NCI-H446 treated with DMSO at 0.1 percent for 48 hours (cell line): ENCODE data around the gene AGPS.
"Not testable (repeated sequence)": the region's sequence is repeated elsewhere in the genome, so short reads cannot be mapped to it uniquely, and the experiment has no call there.

Experiments
- DNase-seq: peaks from one replicate; lab custom pipeline; 2025; lab: John Stamatoyannopoulos, UW

The AGPS gene

DNA sequence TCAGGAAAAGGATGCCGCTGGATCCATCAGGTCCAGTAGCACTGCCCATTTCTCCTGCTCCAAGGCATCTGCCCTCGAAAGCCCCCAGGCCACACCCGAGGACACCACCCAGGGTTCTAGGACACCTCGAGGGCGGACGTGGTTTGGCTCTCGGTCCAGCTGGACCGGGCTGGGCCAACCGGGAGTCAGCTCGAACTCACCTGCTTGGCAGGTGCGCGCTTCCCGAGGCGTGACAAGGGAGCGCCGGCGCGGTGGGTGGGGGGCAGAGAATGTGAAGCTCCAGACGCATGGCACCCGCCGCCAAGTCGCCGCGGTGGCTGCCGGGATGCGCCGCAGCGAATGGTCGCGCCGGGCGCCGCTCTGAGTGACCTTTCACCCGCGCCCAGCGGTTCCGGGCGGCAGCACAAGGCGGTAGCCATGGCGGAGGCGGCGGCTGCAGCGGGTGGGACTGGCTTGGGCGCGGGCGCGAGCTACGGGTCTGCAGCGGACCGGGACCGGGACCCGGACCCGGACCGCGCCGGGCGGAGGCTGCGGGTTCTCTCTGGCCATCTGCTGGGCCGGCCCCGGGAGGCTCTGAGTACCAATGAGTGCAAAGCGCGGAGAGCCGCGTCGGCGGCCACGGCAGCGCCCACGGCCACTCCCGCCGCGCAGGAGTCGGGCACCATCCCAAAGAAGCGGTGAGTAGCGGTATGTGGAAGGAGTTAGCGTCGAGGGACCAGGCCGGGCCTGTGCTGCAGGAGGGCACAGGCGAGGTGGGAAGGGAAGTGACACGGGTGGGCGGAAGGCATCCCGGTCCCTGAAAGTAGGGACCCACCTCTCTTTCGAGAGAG is at the start of gene AGPS:
AGPS (plus strand) TSS at position 401 of the 830 bp plus-strand sequence; CDS start at position 418, 17 bp downstream.
- peak; percentile 36 for DNase-seq

DNA sequence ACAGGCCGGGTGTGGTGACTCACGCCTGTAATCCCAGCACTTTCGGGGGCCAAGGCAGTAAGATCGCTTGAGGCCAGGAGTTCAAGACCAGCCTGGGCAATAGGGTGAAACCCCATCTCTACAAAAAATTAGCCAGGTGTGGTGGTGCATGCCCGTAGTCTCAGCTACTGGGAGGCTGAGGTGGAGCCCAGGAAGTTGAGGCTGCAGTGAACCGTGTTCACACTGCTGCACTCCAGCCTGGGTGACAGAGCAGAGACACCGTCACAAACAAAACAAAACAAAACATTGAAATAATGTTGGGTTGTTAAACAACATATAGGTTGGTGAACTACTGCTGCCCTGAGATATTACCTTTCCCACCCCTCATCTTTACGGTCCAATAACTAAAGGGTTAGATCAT is 48.8 kb upstream of the AGPS start:
- no peak for DNase-seq

DNA sequence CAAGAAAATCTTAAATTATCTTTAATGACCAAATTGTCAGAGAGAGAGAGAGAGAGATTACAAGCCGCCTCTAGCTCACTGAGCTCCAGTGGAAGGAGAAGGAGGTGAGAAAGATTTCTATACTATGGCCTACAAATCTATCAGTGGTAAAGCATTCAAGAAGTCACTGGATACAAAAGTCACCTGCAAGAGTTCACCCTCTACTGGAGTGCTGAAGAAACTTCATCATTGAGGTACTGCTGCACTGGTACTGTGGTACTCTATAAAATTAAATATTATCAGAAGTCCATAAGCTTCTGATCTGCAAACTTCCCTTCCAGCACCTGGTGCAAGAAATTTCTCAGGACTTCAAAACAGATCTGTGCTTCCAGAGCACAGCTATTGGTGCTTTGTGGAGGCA is 48.3 kb upstream of the AGPS start:
- no peak for DNase-seq

DNA sequence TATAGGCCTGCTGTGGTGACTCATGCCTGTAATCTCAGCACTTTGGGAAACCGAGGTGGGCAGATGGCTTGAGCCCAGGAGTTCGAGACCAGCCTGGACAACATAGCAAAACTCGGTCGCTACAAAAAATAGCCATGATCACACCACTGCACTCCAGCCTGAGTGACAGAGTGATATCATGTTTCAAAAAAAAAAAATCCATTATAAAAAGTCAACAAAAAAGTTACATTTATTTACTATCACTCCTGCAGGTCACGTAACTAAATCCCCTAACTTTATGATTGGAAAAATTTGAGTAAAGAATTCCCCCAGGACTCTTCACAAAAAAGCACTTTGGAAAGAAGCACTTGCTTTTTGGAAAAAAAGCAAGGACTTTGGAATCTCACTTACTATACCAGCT is 46.4 kb upstream of the AGPS start:
- DNase-seq: no peak

DNA sequence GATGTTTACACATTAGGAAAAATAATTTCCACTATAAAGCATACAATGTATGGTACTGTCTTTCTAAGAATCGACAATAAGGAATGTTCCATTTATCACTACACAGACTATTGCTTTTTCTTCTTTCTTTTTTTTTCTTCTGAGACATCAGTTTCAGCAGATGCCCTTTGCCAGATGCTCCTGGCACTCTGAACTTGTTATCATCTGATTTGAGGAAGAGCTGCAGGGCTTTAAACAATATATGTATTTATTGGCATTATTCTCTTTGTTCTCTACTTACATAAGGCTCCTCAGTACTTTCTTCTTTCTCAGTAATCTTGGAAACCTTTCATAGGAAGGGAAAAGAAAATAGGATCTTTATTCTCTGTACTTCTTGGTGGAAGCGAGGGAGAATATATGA is 45.0 kb upstream of the AGPS start:
- no peak for DNase-seq

DNA sequence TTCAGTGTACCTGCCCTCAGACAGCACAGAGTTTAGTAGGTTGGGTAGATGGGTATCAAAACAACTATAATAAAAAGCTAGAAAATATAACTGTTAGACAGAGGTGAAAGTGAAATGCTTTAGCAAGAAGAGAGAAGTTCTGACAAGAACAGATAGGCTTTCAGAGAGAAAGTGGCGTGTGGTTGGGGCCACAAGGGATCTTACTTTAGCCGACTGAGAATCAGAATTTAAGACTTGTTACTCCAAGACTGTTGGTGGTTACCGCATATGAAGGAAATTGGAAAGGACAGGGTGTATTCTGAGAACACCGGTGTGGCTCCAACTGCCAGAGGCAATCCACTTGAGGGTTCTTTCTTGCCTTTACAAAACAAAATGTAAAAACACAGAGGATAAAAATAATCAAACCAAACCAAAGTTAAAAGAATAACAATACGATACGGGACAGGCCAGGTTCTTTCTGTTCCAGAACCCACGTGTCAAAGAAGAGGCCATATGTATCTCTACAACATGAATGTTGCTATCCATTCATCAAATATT is 44.4 kb upstream of the AGPS start:
- no peak for DNase-seq

DNA sequence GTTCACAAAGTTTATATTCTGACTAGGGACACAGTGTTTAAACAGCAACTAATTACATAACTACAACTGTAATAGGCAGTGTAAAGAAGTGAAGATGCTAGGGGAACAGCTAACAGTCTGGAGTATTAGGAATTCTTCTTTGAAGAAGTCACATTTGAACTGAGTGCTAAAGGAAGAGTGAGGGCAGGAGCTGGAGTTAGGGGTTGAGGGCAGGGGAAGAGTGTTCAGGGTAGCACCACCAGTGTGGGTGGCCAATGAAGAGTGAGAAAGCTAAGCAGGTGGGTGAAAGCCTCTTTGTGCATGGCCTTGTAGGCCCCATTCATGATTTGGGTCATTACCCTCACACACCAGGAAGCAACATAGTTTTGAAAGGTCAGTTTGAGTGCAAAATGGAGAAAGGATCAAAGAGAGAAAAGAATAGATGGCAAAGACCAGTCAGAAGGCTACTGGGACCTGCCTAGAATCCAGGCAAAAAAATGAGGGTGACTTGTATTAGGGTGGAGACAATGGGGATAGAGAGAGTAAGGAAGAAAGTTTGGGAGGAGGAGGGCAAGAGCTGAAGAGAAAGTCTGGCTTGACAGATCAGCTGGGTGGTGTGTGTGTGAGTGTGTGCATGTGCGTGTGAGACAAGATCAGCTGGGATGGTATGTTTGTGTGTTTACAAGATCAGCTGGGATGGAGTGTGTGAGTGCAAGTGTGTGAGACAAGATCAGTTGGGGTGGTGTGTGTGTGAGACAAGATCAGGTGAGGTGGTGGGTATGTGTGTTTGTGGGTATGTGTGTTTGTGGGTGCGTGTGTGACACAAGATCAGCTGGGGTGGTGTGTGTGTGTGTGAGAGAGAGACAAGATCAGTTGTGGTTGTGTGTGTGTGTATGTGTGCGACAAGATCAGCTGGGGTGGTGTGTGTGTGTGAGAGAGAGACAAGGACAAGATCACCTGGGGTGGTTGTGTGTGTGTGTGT is 43.6 kb upstream of the AGPS start:
- DNase-seq: no peak

DNA sequence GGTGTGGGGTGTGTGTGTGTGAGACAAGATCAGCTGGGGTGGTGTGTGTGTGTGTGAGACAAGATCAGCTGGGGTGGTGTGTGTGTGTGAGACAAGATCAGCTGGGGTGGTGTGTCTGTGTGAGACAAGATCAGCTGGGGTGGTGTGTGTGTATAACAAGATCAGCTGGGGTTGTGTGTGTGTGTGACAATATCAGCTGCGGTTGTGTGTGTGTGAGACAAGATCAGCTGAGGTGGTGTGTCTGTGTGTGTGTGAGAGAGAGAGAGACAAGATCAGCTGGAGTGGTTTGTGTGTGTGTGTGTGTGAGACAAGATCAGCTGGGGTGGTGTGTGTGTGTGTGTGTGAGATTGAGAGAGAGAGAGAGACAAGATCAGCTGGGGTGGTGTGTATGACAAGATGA is 41.9 kb upstream of the AGPS start:
- not testable (repeated sequence) for DNase-seq

DNA sequence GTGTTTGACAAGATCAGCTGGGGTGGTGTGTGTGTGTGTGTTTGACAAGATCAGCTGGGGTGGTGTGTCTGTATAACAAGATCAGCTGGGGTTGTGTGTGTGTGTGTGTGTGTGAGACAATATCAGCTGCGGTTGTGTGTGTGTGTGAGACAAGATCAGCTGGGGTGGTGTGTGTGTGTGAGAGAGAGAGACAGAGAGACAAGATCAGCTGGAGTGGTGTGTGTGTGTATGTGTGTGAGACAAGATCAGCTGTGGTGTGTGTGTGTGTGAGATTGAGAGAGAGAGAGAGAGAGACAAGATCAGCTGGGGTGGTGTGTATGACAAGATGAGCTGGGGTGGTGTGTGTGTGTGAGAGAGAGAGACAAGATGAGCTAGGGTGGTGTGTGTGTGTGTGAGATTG is 41.5 kb upstream of the AGPS start:
- DNase-seq: not testable (repeated sequence)

DNA sequence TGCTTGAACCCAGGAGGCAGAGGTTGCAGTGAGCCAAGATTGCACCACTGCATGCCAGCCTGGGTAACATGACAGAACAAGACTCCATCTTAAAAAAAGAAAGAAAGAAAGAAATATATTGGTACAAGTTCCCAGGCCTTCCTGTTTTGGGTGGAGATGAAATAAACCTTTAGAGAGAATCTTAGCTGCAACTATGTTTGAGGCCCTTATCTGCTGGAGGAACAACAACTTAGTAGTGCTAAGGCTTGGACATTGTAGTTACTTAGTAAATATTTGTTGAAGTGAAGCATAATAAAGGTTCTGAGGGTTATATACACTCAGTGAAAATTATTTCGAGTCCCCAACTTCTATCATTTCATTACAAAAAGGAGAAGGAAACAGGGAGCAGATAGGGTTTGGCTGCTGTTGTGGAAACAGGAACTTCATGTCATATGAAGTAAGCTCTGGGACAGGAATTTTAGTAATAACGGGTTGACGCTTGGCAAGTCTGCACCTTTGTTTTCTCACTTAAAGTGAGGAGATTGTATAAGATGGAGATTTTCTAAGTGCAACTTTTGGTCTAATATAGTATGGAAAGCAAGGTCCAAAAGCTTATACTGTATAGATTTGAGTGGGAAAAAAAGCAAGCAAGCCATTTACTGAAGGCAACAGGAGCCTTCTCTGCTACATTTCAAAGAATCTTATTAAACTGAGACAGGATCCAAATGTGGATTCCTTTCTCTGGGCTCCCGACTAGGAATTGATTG is 40.0 kb upstream of the AGPS start:
- no peak for DNase-seq

DNA sequence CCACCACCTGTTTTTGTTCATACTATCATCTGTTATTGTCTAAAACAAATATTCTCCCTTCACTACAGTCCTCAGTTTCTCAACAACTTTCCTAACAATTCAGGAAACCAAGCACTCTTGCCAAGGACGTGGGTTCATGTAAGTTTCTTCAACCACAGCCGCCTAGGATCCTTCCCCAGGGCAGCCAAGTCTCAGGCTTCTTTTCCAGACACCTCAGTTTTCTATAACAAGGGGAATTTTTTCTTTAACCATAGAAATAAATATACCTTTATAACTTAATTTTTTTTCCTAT is 39.4 kb upstream of the AGPS start:
- DNase-seq: no peak

DNA sequence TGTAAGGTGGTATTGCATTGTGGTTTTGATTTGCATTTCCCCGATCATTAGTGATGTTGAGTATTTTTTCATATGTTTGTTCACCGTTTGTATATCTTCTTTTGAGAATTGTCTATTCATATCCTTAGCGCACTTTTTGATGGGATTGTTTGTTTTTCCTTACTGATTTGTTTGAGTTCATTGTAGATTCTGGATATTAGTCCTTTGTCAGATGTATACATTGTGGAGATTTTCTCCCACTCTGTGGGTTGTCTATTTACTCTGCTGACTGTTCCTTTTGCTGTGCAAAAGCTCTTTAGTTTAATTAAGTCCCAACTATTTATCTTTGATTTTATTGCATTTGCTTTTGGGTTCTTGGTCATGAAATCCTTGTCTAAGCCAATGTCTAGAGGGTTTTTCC is 38.0 kb upstream of the AGPS start:
- not testable (repeated sequence) for DNase-seq

DNA sequence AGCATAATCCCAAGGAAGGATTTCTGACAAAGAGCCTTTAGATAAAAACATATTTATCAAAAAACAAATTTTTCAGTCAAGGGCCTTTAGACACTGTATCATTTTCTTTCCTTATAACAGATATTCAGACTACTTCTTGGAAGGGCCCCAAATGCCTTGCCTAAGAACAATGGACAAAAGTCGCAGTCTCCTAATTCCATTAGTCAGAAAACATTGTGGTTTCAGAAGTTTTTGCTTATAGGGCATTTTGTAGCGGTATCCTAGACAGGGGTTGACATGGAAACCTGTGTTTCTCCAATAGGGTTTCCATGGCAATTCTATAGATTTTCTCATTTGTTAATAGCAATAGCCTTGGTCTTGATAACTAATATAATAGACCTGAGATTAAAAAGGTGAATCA is 36.7 kb upstream of the AGPS start:
- DNase-seq: no peak

DNA sequence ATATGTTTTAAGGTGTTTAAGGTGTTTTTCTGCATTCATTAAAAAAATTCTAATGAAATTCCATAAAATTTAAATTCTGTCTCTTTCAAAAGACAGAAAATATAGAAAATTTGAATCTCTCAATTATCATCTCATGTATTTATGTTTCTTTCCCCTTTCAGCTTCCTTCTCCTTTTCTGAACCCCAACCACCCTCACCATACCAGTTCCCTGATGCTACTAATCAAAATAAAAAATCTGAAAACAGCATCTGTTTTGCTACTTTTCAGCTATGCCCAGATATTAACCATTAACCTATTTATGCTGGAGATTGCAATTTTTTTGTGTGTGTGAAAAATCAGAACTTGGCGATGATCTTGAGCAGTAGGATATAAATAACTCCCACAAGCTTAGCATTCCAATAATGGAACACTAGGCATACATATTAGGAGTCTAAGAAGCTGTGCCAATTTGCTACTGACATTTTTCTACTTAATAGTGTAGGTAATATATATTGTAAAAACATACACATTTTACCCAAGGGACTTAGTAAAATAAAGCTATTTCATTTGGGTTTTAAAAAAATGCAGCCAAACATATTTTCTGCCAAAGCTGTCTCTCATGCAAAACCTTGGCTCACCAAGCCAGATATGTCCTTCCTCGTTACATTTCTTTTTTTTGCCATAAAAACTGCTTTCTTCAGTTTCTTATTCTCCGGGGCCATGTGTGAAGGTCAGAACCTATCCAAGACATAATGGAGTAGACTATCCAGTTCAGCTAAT is 32.6 kb upstream of the AGPS start:
- no peak for DNase-seq

DNA sequence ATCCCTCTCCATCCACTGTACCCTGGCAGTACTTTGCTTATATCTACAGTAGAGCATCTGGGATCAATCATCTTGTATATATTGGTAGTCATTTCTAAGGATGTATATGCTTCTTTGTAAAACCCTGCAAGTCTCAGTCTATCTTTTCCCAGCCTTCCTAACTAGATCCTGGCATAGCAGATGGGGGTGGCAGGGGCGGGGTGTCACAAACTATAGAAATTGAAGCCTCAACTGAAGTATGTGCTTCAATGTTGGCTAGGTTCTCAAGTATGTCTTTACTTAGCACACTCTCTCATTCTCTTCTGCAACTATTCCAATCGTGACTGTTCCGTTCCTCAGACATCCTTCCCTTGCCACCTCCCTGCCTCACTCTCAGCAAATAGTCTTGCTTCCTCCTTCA is 30.1 kb upstream of the AGPS start:
- no peak for DNase-seq

DNA sequence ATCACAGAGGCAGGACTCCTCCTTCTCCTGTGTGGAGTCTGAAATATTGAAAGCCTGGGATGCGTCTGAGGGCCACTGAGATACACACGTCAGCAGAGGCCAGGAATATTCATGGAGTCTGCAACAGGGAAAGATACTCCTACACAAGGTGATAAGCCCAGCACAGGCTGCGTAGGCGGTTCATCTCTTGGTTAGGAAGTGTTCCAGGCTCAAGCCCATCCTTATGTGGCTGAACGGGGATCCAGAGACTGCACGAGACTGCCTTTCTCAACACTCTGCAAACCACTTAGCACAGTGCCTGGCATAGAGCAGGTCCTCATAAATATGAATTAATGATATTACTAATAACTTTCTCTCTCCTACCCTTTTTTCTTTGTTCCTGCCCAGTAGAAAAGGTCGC is 29.2 kb upstream of the AGPS start:
- DNase-seq: no peak

DNA sequence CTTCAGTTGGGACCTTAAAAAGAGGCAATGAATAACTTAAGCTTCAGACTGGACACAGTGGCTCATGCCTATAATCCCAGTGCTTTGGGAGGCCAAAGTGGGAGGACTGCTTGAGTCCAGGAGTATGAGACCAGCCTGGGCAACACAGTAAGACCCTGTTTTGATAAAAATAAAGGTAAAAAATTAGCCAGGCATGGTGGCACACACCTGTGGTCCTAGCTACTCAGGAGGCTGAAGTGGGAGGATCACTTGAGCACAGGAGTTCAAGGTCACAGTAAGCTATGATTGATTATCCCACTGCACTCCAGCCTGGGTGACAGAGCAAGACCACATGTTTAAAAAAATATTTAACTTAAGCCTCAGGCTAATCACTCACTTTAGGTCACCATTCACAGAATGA is 26.8 kb upstream of the AGPS start:
- DNase-seq: not testable (repeated sequence)

DNA sequence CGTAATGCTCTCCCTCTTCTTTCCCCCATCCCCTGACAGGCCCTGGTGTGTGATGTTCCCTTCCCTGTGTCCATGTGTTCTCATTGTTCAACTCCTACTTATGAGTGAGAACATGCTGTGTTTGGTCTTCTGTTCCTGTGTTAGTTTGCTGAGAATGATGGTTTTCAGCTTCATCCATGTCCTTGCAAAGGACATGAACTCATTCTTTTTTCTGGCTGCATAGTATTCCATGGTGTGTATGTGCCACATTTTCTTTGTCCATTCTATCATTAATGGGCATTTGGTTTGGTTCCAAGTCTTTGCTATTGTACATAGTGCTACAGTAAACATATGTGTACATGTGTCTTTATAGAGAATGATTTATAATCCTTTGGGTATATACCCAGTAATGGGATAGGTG is 24.6 kb upstream of the AGPS start:
- DNase-seq: not testable (repeated sequence)

DNA sequence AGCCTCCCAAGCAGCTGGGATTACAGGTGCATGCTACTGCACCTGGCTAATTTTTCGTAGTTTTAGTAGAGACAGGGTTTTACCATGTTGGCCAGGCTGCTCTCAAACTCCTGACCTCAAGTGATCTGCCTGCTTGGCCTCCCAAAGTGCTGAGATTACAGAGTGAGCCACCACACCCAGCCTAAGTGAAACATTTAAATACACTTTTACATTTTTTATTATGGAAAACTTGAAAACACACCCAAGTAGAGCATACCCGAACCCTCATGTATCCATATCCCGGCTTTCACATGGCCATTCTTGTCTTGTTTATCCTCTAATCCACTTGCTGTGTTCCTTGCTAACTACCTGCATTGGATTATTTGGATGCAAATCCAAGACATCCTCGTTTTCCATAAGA is 13.2 kb upstream of the AGPS start:
- DNase-seq: no peak

DNA sequence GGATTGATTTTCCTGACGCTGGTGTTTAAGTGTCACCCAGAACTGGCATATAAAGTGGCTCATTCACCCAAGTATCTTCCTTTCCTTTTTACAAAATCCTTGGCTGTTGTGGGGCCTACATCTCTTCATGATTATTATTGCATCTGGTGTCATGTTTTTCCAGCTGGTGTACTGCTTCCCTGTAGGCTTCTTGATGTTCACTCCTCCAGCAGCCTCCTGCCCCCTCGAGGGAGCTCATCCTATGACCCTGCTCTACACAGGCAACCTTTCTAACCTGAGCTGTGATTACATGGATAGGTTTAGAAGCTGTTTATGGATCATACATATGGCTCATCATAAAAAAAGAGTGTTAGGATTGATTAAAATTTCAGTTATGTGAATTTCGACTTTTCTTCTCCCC is 12.4 kb upstream of the AGPS start:
- DNase-seq: no peak

DNA sequence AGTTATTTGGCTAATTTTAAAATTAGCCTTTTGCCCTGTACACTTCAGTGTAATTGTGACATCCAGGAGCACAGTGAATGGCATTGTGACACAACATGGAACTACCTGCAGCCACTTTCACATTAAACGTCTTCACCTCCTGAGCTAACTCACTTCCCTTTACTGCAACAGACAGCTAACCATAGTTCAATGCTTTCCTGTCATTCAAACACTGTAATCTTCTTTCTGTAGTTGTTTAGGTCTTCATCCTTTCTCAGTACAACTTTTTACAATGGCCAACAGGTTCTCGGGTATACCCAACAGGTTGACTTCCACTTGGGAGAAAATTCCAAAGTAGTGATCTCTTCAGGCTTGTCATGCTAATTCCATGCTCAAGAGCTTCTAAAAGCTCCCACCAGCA is 8.6 kb upstream of the AGPS start:
- no peak for DNase-seq

DNA sequence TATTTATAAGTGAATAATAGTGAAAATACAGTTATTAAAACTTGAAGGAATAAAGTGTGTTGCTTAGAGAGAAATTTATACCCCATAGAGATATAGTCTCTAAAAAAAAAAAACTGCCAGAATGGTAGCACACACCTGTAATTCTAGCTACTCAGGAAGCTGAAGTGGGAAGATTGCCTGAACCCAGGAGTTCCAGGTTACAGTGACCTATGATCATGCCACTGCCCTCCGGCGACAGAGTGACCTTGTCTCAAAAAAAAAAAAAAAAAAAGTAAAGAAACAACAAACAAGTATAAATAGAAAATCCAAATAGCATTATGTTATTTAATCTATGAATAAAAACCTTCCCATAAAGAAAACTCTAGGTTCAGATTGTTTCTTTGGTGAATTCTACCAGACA is 7.4 kb upstream of the AGPS start:
- no peak for DNase-seq
